Measurements from ENCODE around the gene TAS1R2. TPM values are rescaled to one million over a fixed set of nuclear protein-coding genes. Genes with fewer than 3 reads are reported as not detected.

TAS1R2 gene
- total and polyA plus RNA-seq, 2 experiments from 2014 or later: not detected

GRCh38 chr1:18795002-18795689, 64.3 kb downstream of the TAS1R2 start:
- DNase-seq (ENCODE audit: low spot score) (no peak), ATAC-seq (peak; percentile 15; the same call in 2 of the 3 replicates)
- Histone ChIP-seq H3K9me2 (ENCODE audit: insufficient read depth) (no peaks in the 10 kb centered on the region), H3F3A (replicated peaks; ENCODE audit: low read depth) (0 out of 2 replicates have a peak, but pooled peaks cover 2% of the 10 kb centered on the region), H3K4me1 (ENCODE audit: insufficient read depth) (peaks cover 10% of the 10 kb centered on the region), H3K4me2 (no peak overlapping the region; the same call in 1 of the 2 replicates), H4K20me1 (replicated peaks; ENCODE audit: insufficient read depth) (no peaks in the 10 kb centered on the region), H3K27me3 (ENCODE audit: insufficient read depth) (no peaks in the 10 kb centered on the region), H3K4me3 (no peak overlapping the region), H3K27ac (ENCODE audit: low read depth) (no peak overlapping the region), H3K36me3 (ENCODE audit: insufficient read depth) (no peaks in the 10 kb centered on the region), H2AFZ (0 out of 2 replicates have a peak overlapping the region, but pooled peaks have one; percentile 85), H3K79me2 (replicated peaks; ENCODE audit: insufficient read depth) (no peaks in the 10 kb centered on the region)
- no peak overlapping the region for H3K4me3 Mint-ChIP-seq
- no peaks in the 10 kb centered on the region for H3K9me3 Mint-ChIP-seq
- no peak overlapping the region for H3K27ac Mint-ChIP-seq
- H3K27me3 Mint-ChIP-seq (ENCODE audit: insufficient read depth, low read depth, poor library complexity): peaks cover 20% of the 10 kb centered on the region
- H3K4me1 Mint-ChIP-seq: peaks cover 18% of the 10 kb centered on the region
- TF ChIP-seq ETS1 (IDR thresholded peaks at IDR 0.05): no peak
- TF ChIP-seq, protein P1, sequence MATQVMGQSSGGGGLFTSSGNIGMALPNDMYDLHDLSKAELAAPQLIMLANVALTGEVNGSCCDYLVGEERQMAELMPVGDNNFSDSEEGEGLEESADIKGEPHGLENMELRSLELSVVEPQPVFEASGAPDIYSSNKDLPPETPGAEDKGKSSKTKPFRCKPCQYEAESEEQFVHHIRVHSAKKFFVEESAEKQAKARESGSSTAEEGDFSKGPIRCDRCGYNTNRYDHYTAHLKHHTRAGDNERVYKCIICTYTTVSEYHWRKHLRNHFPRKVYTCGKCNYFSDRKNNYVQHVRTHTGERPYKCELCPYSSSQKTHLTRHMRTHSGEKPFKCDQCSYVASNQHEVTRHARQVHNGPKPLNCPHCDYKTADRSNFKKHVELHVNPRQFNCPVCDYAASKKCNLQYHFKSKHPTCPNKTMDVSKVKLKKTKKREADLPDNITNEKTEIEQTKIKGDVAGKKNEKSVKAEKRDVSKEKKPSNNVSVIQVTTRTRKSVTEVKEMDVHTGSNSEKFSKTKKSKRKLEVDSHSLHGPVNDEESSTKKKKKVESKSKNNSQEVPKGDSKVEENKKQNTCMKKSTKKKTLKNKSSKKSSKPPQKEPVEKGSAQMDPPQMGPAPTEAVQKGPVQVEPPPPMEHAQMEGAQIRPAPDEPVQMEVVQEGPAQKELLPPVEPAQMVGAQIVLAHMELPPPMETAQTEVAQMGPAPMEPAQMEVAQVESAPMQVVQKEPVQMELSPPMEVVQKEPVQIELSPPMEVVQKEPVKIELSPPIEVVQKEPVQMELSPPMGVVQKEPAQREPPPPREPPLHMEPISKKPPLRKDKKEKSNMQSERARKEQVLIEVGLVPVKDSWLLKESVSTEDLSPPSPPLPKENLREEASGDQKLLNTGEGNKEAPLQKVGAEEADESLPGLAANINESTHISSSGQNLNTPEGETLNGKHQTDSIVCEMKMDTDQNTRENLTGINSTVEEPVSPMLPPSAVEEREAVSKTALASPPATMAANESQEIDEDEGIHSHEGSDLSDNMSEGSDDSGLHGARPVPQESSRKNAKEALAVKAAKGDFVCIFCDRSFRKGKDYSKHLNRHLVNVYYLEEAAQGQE (IDR thresholded peaks at IDR 0.05; ENCODE audit: unreplicated experiment): no peak
- TF ChIP-seq EZH2phosphoT487 (IDR thresholded peaks at IDR 0.05; ENCODE audit: unreplicated experiment): no peak
- TF ChIP-seq JUNB (IDR thresholded peaks at IDR 0.05; ENCODE audit: unreplicated experiment): no peak
- no peak for TF ChIP-seq CREB1 (CRISPR knock-in tag; IDR thresholded peaks at IDR 0.05; ENCODE audit: low read depth)
- TF ChIP-seq EZH2 (IDR thresholded peaks at IDR 0.05; ENCODE audit: low read depth, unreplicated experiment): no peak
- no peak for TF ChIP-seq POLR2AphosphoS5 (IDR thresholded peaks at IDR 0.05; ENCODE audit: low read depth)
- TF ChIP-seq NANOG (IDR thresholded peaks at IDR 0.05; ENCODE audit: borderline replicate concordance): no peak
- TF ChIP-seq, protein P2, sequence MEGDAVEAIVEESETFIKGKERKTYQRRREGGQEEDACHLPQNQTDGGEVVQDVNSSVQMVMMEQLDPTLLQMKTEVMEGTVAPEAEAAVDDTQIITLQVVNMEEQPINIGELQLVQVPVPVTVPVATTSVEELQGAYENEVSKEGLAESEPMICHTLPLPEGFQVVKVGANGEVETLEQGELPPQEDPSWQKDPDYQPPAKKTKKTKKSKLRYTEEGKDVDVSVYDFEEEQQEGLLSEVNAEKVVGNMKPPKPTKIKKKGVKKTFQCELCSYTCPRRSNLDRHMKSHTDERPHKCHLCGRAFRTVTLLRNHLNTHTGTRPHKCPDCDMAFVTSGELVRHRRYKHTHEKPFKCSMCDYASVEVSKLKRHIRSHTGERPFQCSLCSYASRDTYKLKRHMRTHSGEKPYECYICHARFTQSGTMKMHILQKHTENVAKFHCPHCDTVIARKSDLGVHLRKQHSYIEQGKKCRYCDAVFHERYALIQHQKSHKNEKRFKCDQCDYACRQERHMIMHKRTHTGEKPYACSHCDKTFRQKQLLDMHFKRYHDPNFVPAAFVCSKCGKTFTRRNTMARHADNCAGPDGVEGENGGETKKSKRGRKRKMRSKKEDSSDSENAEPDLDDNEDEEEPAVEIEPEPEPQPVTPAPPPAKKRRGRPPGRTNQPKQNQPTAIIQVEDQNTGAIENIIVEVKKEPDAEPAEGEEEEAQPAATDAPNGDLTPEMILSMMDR (conservative IDR thresholded peaks at IDR 0.05; ENCODE audit: low read depth in 2 of 2): no peak
- no peak for TF ChIP-seq STAT1 (IDR thresholded peaks at IDR 0.05; ENCODE audit: unreplicated experiment)
- no peak for TF ChIP-seq ZNF462 (CRISPR knock-in tag; IDR thresholded peaks at IDR 0.05)
- no peak for TF ChIP-seq ZNF114 (CRISPR knock-in tag; IDR thresholded peaks at IDR 0.05)
- no peak for TF ChIP-seq ZNF331 (CRISPR knock-in tag; IDR thresholded peaks at IDR 0.05; ENCODE audit: low read depth)
- no peaks in the 10 kb centered on the region for H3K36me3 Mint-ChIP-seq (ENCODE audit: low read depth)

Data from GM23338 (cell line).